Measurements from ENCODE around the gene JAM2. TPM values are rescaled to one million over a fixed set of nuclear protein-coding genes. Genes with fewer than 3 reads are reported as not detected.

The JAM2 gene
- total and polyA plus RNA-seq, 10 of the 15 experiments (the other 5 are each of a cell fraction or from before 2014, with no cell fraction given): 2.1 to 30.4 (median 8.6) TPM

DNA sequence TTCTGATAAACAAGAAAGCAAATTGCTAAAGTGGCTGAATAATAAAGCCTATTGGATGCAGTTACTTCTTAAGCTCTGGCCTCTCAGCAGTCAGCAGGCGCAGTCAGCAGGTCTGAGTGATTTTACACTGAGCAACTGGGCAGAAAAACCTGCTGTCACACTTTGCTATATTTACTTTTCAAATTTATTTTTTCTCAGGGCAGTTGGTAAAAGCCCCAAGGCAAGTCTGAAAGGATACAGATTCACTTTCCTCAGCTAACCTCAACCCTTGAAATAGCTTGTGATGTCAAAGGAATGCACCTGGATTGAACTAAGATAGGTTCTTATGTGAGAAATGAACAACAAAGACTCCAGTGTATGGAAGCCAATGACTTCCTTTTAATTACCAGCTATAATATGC, 61.7 kb downstream of the JAM2 start (continued):
- no peak for TF ChIP-seq MTA3 (IDR thresholded peaks at IDR 0.05; ENCODE audit: borderline replicate concordance, low read length)
- TF ChIP-seq CBX3 (IDR thresholded peaks at IDR 0.05; ENCODE audit: borderline replicate concordance, low read depth): no peak
- no peak for TF ChIP-seq MAX (IDR thresholded peaks at IDR 0.05; ENCODE audit: low read depth, low read length)
- no peak for TF ChIP-seq TAF1 (IDR thresholded peaks at IDR 0.05; ENCODE audit: borderline replicate concordance, low read depth, low read length)

- 84% methylated on average over 4 of the region's 4 CpGs for WGBS (ENCODE audit: insufficient coverage, insufficient replicate concordance, low lambda C conversion rate, missing lambda C conversion rate)
- SMC1A ChIA-PET (ENCODE audit: uncharacterized antibody, unreplicated experiment): interaction anchor here (2.2 kb wide), 1 partner anchor 93 kb away, joined by 10 read pairs; no protein-coding TSS in a partner anchor
- Histone ChIP-seq H3K9me3 (replicated peaks; ENCODE audit: control insufficient read depth, insufficient read depth, low read length) (no peaks in the 10 kb centered on the region), H3K27me3 (replicated peaks in 1 of 2; ENCODE audit: control insufficient read depth in 2 of 2, insufficient read depth in 2 of 2, low read length in 1 of 2) (no peaks in the 10 kb centered on the region), H3K36me3 (ENCODE audit: control insufficient read depth in 2 of 2, insufficient read depth in 2 of 2, low read length in 1 of 2) (no peaks in the 10 kb centered on the region), H3K4me3 (no peak overlapping the region), H3K4me1 (ENCODE audit: control insufficient read depth, insufficient read depth, low read length) (no peaks in the 10 kb centered on the region), H3K79me2 (ENCODE audit: control insufficient read depth, insufficient read depth, low read length) (no peaks in the 10 kb centered on the region), H3K4me2 (ENCODE audit: control insufficient read depth, insufficient read depth) (no peak overlapping the region), H3K9ac (ENCODE audit: control insufficient read depth, insufficient read depth, low read length) (no peak overlapping the region), H3K27ac (ENCODE audit: control insufficient read depth, insufficient read depth) (no peak overlapping the region), H4K20me1 (ENCODE audit: control insufficient read depth, insufficient read depth) (no peaks in the 10 kb centered on the region), H2AFZ (ENCODE audit: control insufficient read depth, low read depth, low read length) (no peak overlapping the region)
- POLR2A ChIA-PET: no interaction called here
- in situ Hi-C loops (cut with MboI): no loop called here
- intact Hi-C loops (cut with micrococcal nuclease; ENCODE audit: unreplicated experiment): no loop called here
- DNase-seq (ENCODE audit: low read depth, low spot score) (no peak), FAIRE-seq (no peak), ATAC-seq (no peak)
- no TSS peak for BruUV-seq (replicated peaks)
- RAD21 ChIA-PET (ENCODE audit: unreplicated experiment): interaction anchor here (1.1 kb wide), 1 partner anchor 93 kb away, joined by 3 read pairs; no protein-coding TSS in a partner anchor
- CTCF ChIA-PET: interaction anchor here (1.4 kb wide), 1 partner anchor 53 kb away, joined by 3 read pairs; no protein-coding TSS in a partner anchor
- no peak for TF ChIP-seq GABPA (IDR thresholded peaks at IDR 0.05; ENCODE audit: low read depth)
- TF ChIP-seq HDGF (IDR thresholded peaks at IDR 0.05): no peak
- TF ChIP-seq ZNF217 (IDR thresholded peaks at IDR 0.05): no peak
- no peak for TF ChIP-seq YY1 (IDR thresholded peaks at IDR 0.05; ENCODE audit: low read depth, low read length)
- no peak for TF ChIP-seq E2F4 (IDR thresholded peaks at IDR 0.05; ENCODE audit: low read depth, low read length)
- no peak for TF ChIP-seq STAT1 (conservative IDR thresholded peaks at IDR 0.05)
- no peak for TF ChIP-seq RB1 (IDR thresholded peaks at IDR 0.05; ENCODE audit: borderline replicate concordance)
- no peak for TF ChIP-seq PML (IDR thresholded peaks at IDR 0.05; ENCODE audit: low read length)
- TF ChIP-seq NFYB (IDR thresholded peaks at IDR 0.05; ENCODE audit: insufficient read depth, low read depth, low read length): no peak
- no peak for TF ChIP-seq IRF4 (IDR thresholded peaks at IDR 0.05; ENCODE audit: low read depth, low read length)
- TF ChIP-seq PAX8 (IDR thresholded peaks at IDR 0.05): no peak
- TF ChIP-seq FOXM1 (IDR thresholded peaks at IDR 0.05; ENCODE audit: low read depth, low read length): no peak
- TF ChIP-seq, protein P1, sequence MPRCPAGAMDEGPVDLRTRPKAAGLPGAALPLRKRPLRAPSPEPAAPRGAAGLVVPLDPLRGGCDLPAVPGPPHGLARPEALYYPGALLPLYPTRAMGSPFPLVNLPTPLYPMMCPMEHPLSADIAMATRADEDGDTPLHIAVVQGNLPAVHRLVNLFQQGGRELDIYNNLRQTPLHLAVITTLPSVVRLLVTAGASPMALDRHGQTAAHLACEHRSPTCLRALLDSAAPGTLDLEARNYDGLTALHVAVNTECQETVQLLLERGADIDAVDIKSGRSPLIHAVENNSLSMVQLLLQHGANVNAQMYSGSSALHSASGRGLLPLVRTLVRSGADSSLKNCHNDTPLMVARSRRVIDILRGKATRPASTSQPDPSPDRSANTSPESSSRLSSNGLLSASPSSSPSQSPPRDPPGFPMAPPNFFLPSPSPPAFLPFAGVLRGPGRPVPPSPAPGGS (IDR thresholded peaks at IDR 0.05; ENCODE audit: borderline replicate concordance, insufficient read depth, low read depth, low read length, poor library complexity, severe bottlenecking): no peak
- TF ChIP-seq SIN3A (IDR thresholded peaks at IDR 0.05; ENCODE audit: low read depth, low read length): no peak
- no peak for TF ChIP-seq SREBF2 (IDR thresholded peaks at IDR 0.05; ENCODE audit: low read length)
- TF ChIP-seq, protein P2, sequence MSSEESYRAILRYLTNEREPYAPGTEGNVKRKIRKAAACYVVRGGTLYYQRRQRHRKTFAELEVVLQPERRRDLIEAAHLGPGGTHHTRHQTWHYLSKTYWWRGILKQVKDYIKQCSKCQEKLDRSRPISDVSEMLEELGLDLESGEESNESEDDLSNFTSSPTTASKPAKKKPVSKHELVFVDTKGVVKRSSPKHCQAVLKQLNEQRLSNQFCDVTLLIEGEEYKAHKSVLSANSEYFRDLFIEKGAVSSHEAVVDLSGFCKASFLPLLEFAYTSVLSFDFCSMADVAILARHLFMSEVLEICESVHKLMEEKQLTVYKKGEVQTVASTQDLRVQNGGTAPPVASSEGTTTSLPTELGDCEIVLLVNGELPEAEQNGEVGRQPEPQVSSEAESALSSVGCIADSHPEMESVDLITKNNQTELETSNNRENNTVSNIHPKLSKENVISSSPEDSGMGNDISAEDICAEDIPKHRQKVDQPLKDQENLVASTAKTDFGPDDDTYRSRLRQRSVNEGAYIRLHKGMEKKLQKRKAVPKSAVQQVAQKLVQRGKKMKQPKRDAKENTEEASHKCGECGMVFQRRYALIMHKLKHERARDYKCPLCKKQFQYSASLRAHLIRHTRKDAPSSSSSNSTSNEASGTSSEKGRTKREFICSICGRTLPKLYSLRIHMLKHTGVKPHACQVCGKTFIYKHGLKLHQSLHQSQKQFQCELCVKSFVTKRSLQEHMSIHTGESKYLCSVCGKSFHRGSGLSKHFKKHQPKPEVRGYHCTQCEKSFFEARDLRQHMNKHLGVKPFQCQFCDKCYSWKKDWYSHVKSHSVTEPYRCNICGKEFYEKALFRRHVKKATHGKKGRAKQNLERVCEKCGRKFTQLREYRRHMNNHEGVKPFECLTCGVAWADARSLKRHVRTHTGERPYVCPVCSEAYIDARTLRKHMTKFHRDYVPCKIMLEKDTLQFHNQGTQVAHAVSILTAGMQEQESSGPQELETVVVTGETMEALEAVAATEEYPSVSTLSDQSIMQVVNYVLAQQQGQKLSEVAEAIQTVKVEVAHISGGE (CRISPR knock-in tag; IDR thresholded peaks at IDR 0.05): no peak
Measured at GRCh38 chr21:25701529-25701928, 62.5 kb downstream of the JAM2 start.
